HepG2 (cell line): ENCODE data around the gene TSPAN3. TPM values are rescaled to one million over a fixed set of nuclear protein-coding genes. Genes with fewer than 3 reads are reported as not detected.

Experiments used
- HMGXB4 ChIP-seq, 2 experiments: sonication (generic) in 1 of 2; formaldehyde crosslinking in 1 of 2; IDR thresholded peaks; 2 replicates each; pipeline versions ENCODE4 v1.4.0 to v1.6.1; 2018 to 2020; ENCODE audit warnings: missing genetic modification reagents in 2 of 2, borderline replicate concordance in 1 of 2, low read depth in 1 of 2, mild to moderate bottlenecking in 1 of 2, missing biosample characterization in 1 of 2
- HNF4G ChIP-seq, 2 experiments: sonication (generic) in 1 of 2; formaldehyde crosslinking in 1 of 2; IDR thresholded peaks; 2 replicates each; pipeline versions ENCODE4 v1.4.0 to v1.6.1; 2011 to 2020; ENCODE audit warnings: borderline replicate concordance in 2 of 2, low read depth in 2 of 2, mild to moderate bottlenecking in 2 of 2, low read length in 1 of 2, missing genetic modification reagents in 1 of 2, moderate library complexity in 1 of 2
- SRSF1 ChIP-seq: fragments of 200-400 bp; formaldehyde crosslinking; optimal IDR thresholded peaks from 2 replicates; pipeline ENCODE3; 2017; ENCODE audit warnings: mild to moderate bottlenecking, low read depth, low read length, moderate library complexity
- THAP7 ChIP-seq: sonication (generic); formaldehyde crosslinking; IDR thresholded peaks from 2 replicates; pipeline ENCODE4 v1.8.1; 2023; ENCODE audit warnings: mild to moderate bottlenecking, missing genetic modification reagents
- ZFP1 ChIP-seq: IDR thresholded peaks from 2 replicates; pipeline ENCODE4 v1.6.1; 2016
- ZFP41 ChIP-seq: sonication (generic); formaldehyde crosslinking; IDR thresholded peaks from 2 replicates; pipeline ENCODE4 v1.4.0; 2020; ENCODE audit warnings: mild to moderate bottlenecking, missing genetic modification reagents, borderline replicate concordance
- ZNF431 ChIP-seq: sonication (generic); formaldehyde crosslinking; IDR thresholded peaks from 2 replicates; pipeline ENCODE4 v1.9.0; 2022; ENCODE audit warnings: missing genetic modification reagents, low read depth, mild to moderate bottlenecking, borderline replicate concordance
- ZNF512 ChIP-seq: sonication (generic); formaldehyde crosslinking; IDR thresholded peaks from 2 replicates; pipeline ENCODE4 v1.4.0; 2020; ENCODE audit warnings: mild to moderate bottlenecking, missing genetic modification reagents
- ZNF570 ChIP-seq: sonication (generic); formaldehyde crosslinking; IDR thresholded peaks from 2 replicates; pipeline ENCODE4 v1.4.0; 2020; ENCODE audit warnings: mild to moderate bottlenecking, missing genetic modification reagents, borderline replicate concordance
- ZNF792 ChIP-seq: IDR thresholded peaks from 2 replicates; pipeline ENCODE4 v1.6.1; 2016
- polyA plus RNA-seq, 8 experiments: library from polyadenylated mRNA; depleted of rRNA in 3 of 8; stranded (reverse) in 7 of 8; unstranded in 1 of 8; fragments of >200 nt; fragmentation: Illumina TruSeq in 4 of 8; extraction: Trizol in 4 of 8; gene quantifications; 2 replicates each; pipeline versions ENCODE4 v1.2.1 to v1.2.3, GENCODE V29; 2011 to 2016; ENCODE audit warnings: low read depth in 4 of 8, missing spikeins in 1 of 8, mixed read lengths in 1 of 8; ENCODE audit not compliant: insufficient read depth in 1 of 8
- total RNA-seq, 5 experiments: library from RNA; depleted of rRNA; stranded (reverse); fragments of >200 nt; fragmentation: Illumina TruSeq; extraction: Trizol; gene quantifications; 2 replicates each; pipeline ENCODE4 v1.2.3, GENCODE V29; 2016; ENCODE audit warnings: low read depth in 1 of 5

TSPAN3 gene
- total and polyA plus RNA-seq, 2 of the 13 experiments (the other 11 are each of a cell fraction or from before 2014, with no cell fraction given) = 167 to 170 TPM

- TF ChIP-seq ZNF512 (CRISPR knock-in tag) (no peak), ZNF792 (no peak), HNF4G (IDR thresholded peaks at IDR 0.05; ENCODE audit: borderline replicate concordance, low read depth, low read length) (no peak), HNF4G (CRISPR knock-in tag; IDR thresholded peaks at IDR 0.05; ENCODE audit: borderline replicate concordance, low read depth) (no peak), THAP7 (no peak), HMGXB4 (CRISPR knock-in tag; IDR thresholded peaks at IDR 0.05; ENCODE audit: borderline replicate concordance in 1 of 2, low read depth in 1 of 2) (no peak), ZFP1 (CRISPR knock-in tag) (no peak), ZNF431 (CRISPR knock-in tag) (no peak), SRSF1 (no peak), ZFP41 (CRISPR knock-in tag) (no peak), ZNF570 (no peak)
Measured at GRCh38 chr15:77001351-77001750, 69.6 kb downstream of the TSPAN3 start (continued).
